Neuronal stem cell (in vitro differentiated cells): ENCODE results near the gene LCOR.
"Not testable (repeated sequence)": the region's sequence is repeated elsewhere in the genome, so short reads cannot be mapped to it uniquely, and the experiment has no call there.

Experiments
- DNase-seq: peaks from one replicate; pipeline ENCODE4 v3.0.0-alpha.2; 2013; ENCODE audit warnings: low spot score
- H2AFZ ChIP-seq: one replicate; pipeline ENCODE4 v1.6.1; 2013; ENCODE audit warnings: mild to moderate bottlenecking, low read length, inconsistent platforms
- H2AK5ac ChIP-seq: 2 replicates; pipeline ENCODE4 v1.6.1; 2013; ENCODE audit warnings: low read depth, mild to moderate bottlenecking, inconsistent platforms, low read length, moderate library complexity, mixed read lengths
- H2BK120ac ChIP-seq: 2 replicates; pipeline ENCODE4 v1.6.1; 2013; ENCODE audit warnings: low read depth, mild to moderate bottlenecking, inconsistent platforms, low read length, moderate library complexity, mixed read lengths
- H2BK12ac ChIP-seq: one replicate; pipeline ENCODE4 v1.6.1; 2013; ENCODE audit warnings: low read length, inconsistent platforms
- H2BK15ac ChIP-seq: 2 replicates; pipeline ENCODE4 v1.6.1; 2013; ENCODE audit warnings: mild to moderate bottlenecking, low read length, inconsistent platforms, mixed read lengths
- H2BK5ac ChIP-seq: one replicate; pipeline ENCODE4 v1.6.1; 2013; ENCODE audit warnings: inconsistent platforms, mild to moderate bottlenecking, low read length, moderate library complexity
- H3K14ac ChIP-seq: one replicate; pipeline ENCODE4 v1.6.1; 2013; ENCODE audit warnings: low read length, inconsistent platforms
- H3K18ac ChIP-seq: 2 replicates; pipeline ENCODE4 v1.6.1; 2013; ENCODE audit warnings: low read length, inconsistent platforms
- H3K23ac ChIP-seq: 2 replicates; pipeline ENCODE4 v1.6.1; 2013; ENCODE audit warnings: low read depth, mild to moderate bottlenecking, mixed read lengths, low read length, inconsistent platforms; ENCODE audit not compliant: poor library complexity
- H3K27ac ChIP-seq: replicated peaks from 3 replicates; pipeline ENCODE4 v1.5.1; 2013; ENCODE audit warnings: low read length, inconsistent platforms
- H3K27me3 ChIP-seq, 3 experiments: 2 replicates each; pipeline ENCODE4 v1.6.1; 2013; ENCODE audit warnings: low read length in 3 of 3, mild to moderate bottlenecking in 2 of 3, inconsistent platforms in 1 of 3, low read depth in 1 of 3, mixed read lengths in 1 of 3, moderate library complexity in 1 of 3; ENCODE audit not compliant: control insufficient read depth in 3 of 3, insufficient read depth in 3 of 3
- H3K36me3 ChIP-seq, 2 donors: replicated peaks in 1 of 2; 2 replicates each; pipeline ENCODE4 v1.6.1; 2013; ENCODE audit warnings: low read length in 2 of 2; ENCODE audit not compliant: control insufficient read depth in 2 of 2, insufficient read depth in 2 of 2
- H3K4ac ChIP-seq: 2 replicates; pipeline ENCODE4 v1.6.1; 2013; ENCODE audit warnings: inconsistent platforms, mild to moderate bottlenecking, low read length, moderate library complexity
- H3K4me1 ChIP-seq, 2 donors: 1 replicate in 1 of 2; 2 replicates in 1 of 2; pipeline ENCODE4 v1.6.1; 2013; ENCODE audit warnings: low read length in 2 of 2, low read depth in 1 of 2; ENCODE audit not compliant: control insufficient read depth in 2 of 2, insufficient read depth in 1 of 2
- H3K4me2 ChIP-seq: one replicate; pipeline ENCODE4 v1.6.1; 2013; ENCODE audit warnings: mild to moderate bottlenecking, low read length, inconsistent platforms; ENCODE audit not compliant: insufficient read depth, poor library complexity, severe bottlenecking
- H3K4me3 ChIP-seq, 2 donors: 2 replicates each; pipeline ENCODE4 v1.5.1; 2013; ENCODE audit warnings: low read length in 2 of 2, mild to moderate bottlenecking in 2 of 2, inconsistent platforms in 1 of 2, moderate library complexity in 1 of 2
- H3K79me1 ChIP-seq: one replicate; pipeline ENCODE4 v1.6.1; 2013; ENCODE audit warnings: low read depth, mild to moderate bottlenecking, inconsistent platforms, low read length, moderate library complexity
- H3K9ac ChIP-seq: one replicate; pipeline ENCODE4 v1.6.1; 2013; ENCODE audit warnings: mild to moderate bottlenecking, low read depth, low read length, inconsistent platforms; ENCODE audit not compliant: poor library complexity
- H3K9me3 ChIP-seq, 2 donors: replicated peaks in 1 of 2; 2 replicates each; pipeline versions ENCODE3 to v1.6.1; 2013; ENCODE audit warnings: low read length in 2 of 2, mild to moderate bottlenecking in 2 of 2, inconsistent platforms in 1 of 2, low read depth in 1 of 2, mixed read lengths in 1 of 2, moderate library complexity in 1 of 2; ENCODE audit not compliant: control insufficient read depth in 2 of 2, insufficient read depth in 1 of 2
- H4K8ac ChIP-seq: one replicate; pipeline ENCODE4 v1.6.1; 2013; ENCODE audit warnings: low read depth, mild to moderate bottlenecking, inconsistent platforms, low read length, moderate library complexity
- H4K91ac ChIP-seq: one replicate; pipeline ENCODE4 v1.6.1; 2013; ENCODE audit warnings: low read length, low read depth, mild to moderate bottlenecking, inconsistent platforms; ENCODE audit not compliant: poor library complexity
- WGBS, 2 donors: extraction: QIAGEN DNeasy Blood & Tissue Kit; methylation state at CpG; one replicate each; pipeline ENCODE4 v1.1.7; 2013; ENCODE audit warnings: missing lambda C conversion rate in 2 of 2, mixed read lengths in 1 of 2; ENCODE audit not compliant: insufficient read length in 2 of 2, insufficient replicate concordance in 1 of 2; ENCODE audit errors: extremely low coverage in 2 of 2; 5-methylcytosine and 5-hydroxymethylcytosine counted together

The LCOR gene

GRCh38 chr10:96846395-96846794 is 14.3 kb downstream of the LCOR start:
- no peak overlapping the region for H4K8ac ChIP-seq
- no peak overlapping the region for H3K14ac ChIP-seq
- peaks cover 0 to 29% of the 10 kb centered on the region in 2 donors for H3K36me3 ChIP-seq
- no peaks in the 10 kb centered on the region for H3K9me3 ChIP-seq
- H2BK15ac ChIP-seq: no peak overlapping the region
- H4K91ac ChIP-seq: no peak overlapping the region
- H3K4me1 ChIP-seq: peaks cover 0 to 2% of the 10 kb centered on the region in 2 donors
- no peak overlapping the region for H3K4me2 ChIP-seq
- H3K18ac ChIP-seq: no peak overlapping the region
- H3K4ac ChIP-seq: no peak overlapping the region
- no peak overlapping the region for H2BK120ac ChIP-seq
- peaks cover 2% of the 10 kb centered on the region for H3K79me1 ChIP-seq
- H3K27ac ChIP-seq: no peak overlapping the region
- H2BK5ac ChIP-seq: no peak overlapping the region
- no peak overlapping the region for H3K23ac ChIP-seq
- no peak for DNase-seq
- no peak overlapping the region for H2AK5ac ChIP-seq
- no peak overlapping the region for H2AFZ ChIP-seq
- H2BK12ac ChIP-seq: no peak overlapping the region
- no peak overlapping the region for H3K9ac ChIP-seq
- no peak overlapping the region for H3K4me3 ChIP-seq
- no peaks in the 10 kb centered on the region for H3K27me3 ChIP-seq
- no CpG with 5 or more reads among the region's 1 CpG for WGBS, 2 donors

- H3K18ac ChIP-seq: no peak overlapping the region
- no CpG with 5 or more reads among the region's 5 CpGs for WGBS, 2 donors
- H3K36me3 ChIP-seq: peaks cover 0 to 34% of the 10 kb centered on the region in 2 donors
- H2BK5ac ChIP-seq: no peak overlapping the region
- H2BK120ac ChIP-seq: no peak overlapping the region
- no peak overlapping the region for H3K4me2 ChIP-seq
- no peak overlapping the region for H2AK5ac ChIP-seq
- no peak overlapping the region for H3K4ac ChIP-seq
- no peak overlapping the region for H4K91ac ChIP-seq
- H3K4me3 ChIP-seq: no peak overlapping the region
- peaks cover 2% of the 10 kb centered on the region for H3K79me1 ChIP-seq
- H2BK15ac ChIP-seq: no peak overlapping the region
- no peak overlapping the region for H3K23ac ChIP-seq
- no peak overlapping the region for H3K27ac ChIP-seq
- H3K9me3 ChIP-seq: no peaks in the 10 kb centered on the region
- no peak overlapping the region for H2BK12ac ChIP-seq
- no peak overlapping the region for H3K14ac ChIP-seq
- H3K4me1 ChIP-seq: peaks cover 0 to 2% of the 10 kb centered on the region in 2 donors
- H4K8ac ChIP-seq: no peak overlapping the region
- H3K9ac ChIP-seq: no peak overlapping the region
- no peak overlapping the region for H2AFZ ChIP-seq
- H3K27me3 ChIP-seq: no peaks in the 10 kb centered on the region
- no peak for DNase-seq
Measured at GRCh38 chr10:96846926-96847325, 14.8 kb downstream of the LCOR start.

GRCh38 chr10:96847356-96847755 is 15.3 kb downstream of the LCOR start:
- H3K4ac ChIP-seq, H4K8ac ChIP-seq: not testable (repeated sequence)
- no CpG with 5 or more reads among the region's 12 CpGs for WGBS, 2 donors

GRCh38 chr10:96850113-96850512 is 18.0 kb downstream of the LCOR start:
- Histone ChIP-seq H3K27me3 (no peaks in the 10 kb centered on the region), H3K27ac (no peak overlapping the region), H2AK5ac (no peak overlapping the region), H2BK5ac (no peak overlapping the region), H3K36me3 (peaks cover 0 to 45% of the 10 kb centered on the region in 2 donors), H2BK15ac (no peak overlapping the region), H3K18ac (no peak overlapping the region), H3K4me3 (no peak overlapping the region), H2BK120ac (no peak overlapping the region), H3K4me2 (no peak overlapping the region), H4K8ac (no peak overlapping the region), H3K23ac (no peak overlapping the region), H3K9ac (no peak overlapping the region), H4K91ac (no peak overlapping the region), H2BK12ac (no peak overlapping the region), H3K79me1 (no peaks in the 10 kb centered on the region), H3K4ac (no peak overlapping the region), H3K14ac (no peak overlapping the region), H3K4me1 (no peaks in the 10 kb centered on the region), H2AFZ (no peak overlapping the region), H3K9me3 (peaks cover 0 to 2% of the 10 kb centered on the region in 2 donors)
- DNase-seq: no peak
- WGBS, 2 donors: no CpG with 5 or more reads among the region's 5 CpGs

More at GRCh38 chr10:96847356-96847755, 15.3 kb downstream of the LCOR start:
- not testable (repeated sequence) for H3K27ac ChIP-seq, H2AFZ ChIP-seq, H3K9me3 ChIP-seq, H3K4me3 ChIP-seq, H3K4me2 ChIP-seq, DNase-seq, H3K18ac ChIP-seq, H2BK5ac ChIP-seq, H2BK12ac ChIP-seq, H2BK120ac ChIP-seq, H2BK15ac ChIP-seq, H2AK5ac ChIP-seq, H3K4me1 ChIP-seq, H3K23ac ChIP-seq, H3K79me1 ChIP-seq, H3K9ac ChIP-seq, H3K14ac ChIP-seq, H3K27me3 ChIP-seq, H4K91ac ChIP-seq
- H3K36me3 ChIP-seq: peaks cover 0 to 35% of the 10 kb centered on the region in 2 donors
